ELR (cell line): ENCODE measurements around the gene CACNB4.
"Not testable (repeated sequence)": the region's sequence is repeated elsewhere in the genome, so short reads cannot be mapped to it uniquely, and the experiment has no call there.

Source experiments
- DNase-seq: peaks from one replicate; pipeline ENCODE4 v3.0.0-alpha.2; 2015; ENCODE audit warnings: low read depth

Gene CACNB4

GRCh38 chr2:152050915-152051314, 47.9 kb downstream of the CACNB4 start:
- DNase-seq = no peak

- DNase-seq = no peak
These were observed 48.5 kb downstream of the CACNB4 start for GRCh38 chr2:152050341-152050740.

GRCh38 chr2:152049541-152049940, 49.3 kb downstream of the CACNB4 start:
- DNase-seq = no peak

GRCh38 chr2:152047824-152048471, 50.9 kb downstream of the CACNB4 start:
- peak; percentile 41 for DNase-seq

- no peak for DNase-seq
These were observed 51.9 kb downstream of the CACNB4 start for GRCh38 chr2:152046940-152047339.

- no peak for DNase-seq
These were observed 55.9 kb downstream of the CACNB4 start for GRCh38 chr2:152042636-152043615.

- DNase-seq = no peak
These were observed 60.3 kb downstream of the CACNB4 start for GRCh38 chr2:152038441-152038958.

GRCh38 chr2:152037743-152038435, 61.0 kb downstream of the CACNB4 start:
- no peak for DNase-seq

GRCh38 chr2:152036611-152037469, 62.0 kb downstream of the CACNB4 start:
- DNase-seq = peak; percentile 74

- DNase-seq = no peak
These were observed 64.5 kb downstream of the CACNB4 start for GRCh38 chr2:152034257-152034801.

GRCh38 chr2:152033011-152033925, 65.6 kb downstream of the CACNB4 start:
- no peak for DNase-seq

GRCh38 chr2:152031747-152032306, 67.0 kb downstream of the CACNB4 start:
- DNase-seq = no peak

- DNase-seq = not testable (repeated sequence)
These were observed 68.1 kb downstream of the CACNB4 start for GRCh38 chr2:152030596-152031328.

- DNase-seq = no peak
These were observed 70.5 kb downstream of the CACNB4 start for GRCh38 chr2:152028182-152028862.

- peak; percentile 77 for DNase-seq
These were observed 73.1 kb downstream of the CACNB4 start for GRCh38 chr2:152025678-152026287.

- DNase-seq = no peak
These were observed 74.4 kb downstream of the CACNB4 start for GRCh38 chr2:152024477-152024876.

GRCh38 chr2:152022090-152022489, 76.8 kb downstream of the CACNB4 start:
- DNase-seq = no peak

GRCh38 chr2:152021001-152021400, 77.8 kb downstream of the CACNB4 start:
- DNase-seq = not testable (repeated sequence)
